H1 (cell line): ENCODE data around the gene GNS. TPM values are rescaled to one million over a fixed set of nuclear protein-coding genes. Genes with fewer than 3 reads are reported as not detected.

Experiments used
- CTCF ChIA-PET: fragments of 300-600 bp; sonication (Branson Sonifier 250); formaldehyde crosslinking; loops from one replicate; lab custom pipeline; 2021; ENCODE audit not compliant: partially characterized antibody; lab: Charles Lee
- POLR2A ChIA-PET: fragments of 300-600 bp; sonication (Branson Sonifier 250); formaldehyde crosslinking; loops from one replicate; lab custom pipeline; 2021; ENCODE audit warnings: inconsistent platforms; ENCODE audit not compliant: partially characterized antibody; lab: Charles Lee
- DNase-seq, 2 experiments: peaks; one replicate each; pipeline versions ENCODE4 v3.0.0 to v3.0.0-alpha.2; 2010 to 2022; ENCODE audit warnings: low spot score in 2 of 2, low read depth in 1 of 2, mixed read lengths in 1 of 2
- FAIRE-seq: peaks from 2 replicates; lab custom pipeline; 2011; peaks lifted over from hg19 to GRCh38; lab: Jason Lieb, UNC
- H2AFZ ChIP-seq: 2 replicates; pipeline ENCODE4 v1.8.1; 2012; ENCODE audit warnings: low read length, inconsistent platforms
- H2AK5ac ChIP-seq: 2 replicates; pipeline ENCODE4 v1.6.1; 2013; ENCODE audit warnings: low read depth, low read length
- H2BK120ac ChIP-seq: replicated peaks from 2 replicates; pipeline ENCODE3; 2013; ENCODE audit warnings: low read depth, low read length, inconsistent platforms
- H2BK12ac ChIP-seq: 2 replicates; pipeline ENCODE4 v1.6.1; 2013; ENCODE audit warnings: low read depth, low read length
- H2BK15ac ChIP-seq: 2 replicates; pipeline ENCODE4 v1.6.1; 2013; ENCODE audit warnings: low read length
- H2BK20ac ChIP-seq: 2 replicates; pipeline ENCODE4 v1.6.1; 2013; ENCODE audit warnings: low read length
- H2BK5ac ChIP-seq: 2 replicates; pipeline ENCODE4 v1.6.1; 2013; ENCODE audit warnings: low read depth, low read length
- H3K14ac ChIP-seq: 2 replicates; pipeline ENCODE4 v1.6.1; 2013; ENCODE audit warnings: inconsistent platforms; ENCODE audit not compliant: insufficient read length
- H3K18ac ChIP-seq: 2 replicates; pipeline ENCODE4 v1.6.1; 2013; ENCODE audit warnings: low read length; ENCODE audit errors: extremely low read depth
- H3K23ac ChIP-seq: 2 replicates; pipeline ENCODE4 v1.6.1; 2013; ENCODE audit warnings: inconsistent platforms; ENCODE audit not compliant: insufficient read length
- H3K23me2 ChIP-seq: 2 replicates; pipeline ENCODE4 v1.6.1; 2013; ENCODE audit warnings: low read depth, low read length
- H3K27ac ChIP-seq: 2 replicates; pipeline ENCODE4 v1.6.1; 2011; ENCODE audit warnings: low read depth, low read length, inconsistent platforms
- H3K27me3 ChIP-seq, 4 experiments: replicated peaks in 1 of 4; 1 replicate in 1 of 4; 2 replicates in 3 of 4; pipeline versions ENCODE4 v1.6.1 to v1.8.1; 2011 to 2013; ENCODE audit warnings: low read length in 3 of 4, mild to moderate bottlenecking in 3 of 4, inconsistent platforms in 2 of 4, mixed read lengths in 2 of 4, moderate library complexity in 1 of 4; ENCODE audit not compliant: control insufficient read depth in 3 of 4, insufficient read depth in 3 of 4; ENCODE audit errors: extremely low read depth in 1 of 4
- H3K36me3 ChIP-seq, 4 experiments: 2 replicates each; pipeline versions ENCODE4 v1.6.1 to v1.8.1; 2011 to 2013; ENCODE audit warnings: mild to moderate bottlenecking in 4 of 4, low read length in 3 of 4, moderate library complexity in 2 of 4, control low read depth in 1 of 4, inconsistent platforms in 1 of 4; ENCODE audit not compliant: insufficient read depth in 4 of 4, control insufficient read depth in 2 of 4
- H3K4ac ChIP-seq: replicated peaks from 2 replicates; pipeline ENCODE3; 2013; ENCODE audit warnings: low read length, low read depth, mixed read lengths, inconsistent platforms; ENCODE audit not compliant: insufficient read length
- H3K4me1 ChIP-seq, 4 experiments: replicated peaks in 1 of 4; 1 replicate in 1 of 4; 2 replicates in 3 of 4; pipeline versions ENCODE4 v1.6.1 to v1.8.1; 2011 to 2013; ENCODE audit warnings: low read length in 3 of 4, inconsistent platforms in 2 of 4, mixed read lengths in 1 of 4; ENCODE audit not compliant: insufficient read depth in 4 of 4, control insufficient read depth in 3 of 4
- H3K4me2 ChIP-seq, 2 experiments: 2 replicates each; pipeline versions ENCODE4 v1.6.1 to v1.8.1; 2011 to 2013; ENCODE audit warnings: low read depth in 2 of 2, low read length in 2 of 2, control low read depth in 1 of 2, inconsistent platforms in 1 of 2, mild to moderate bottlenecking in 1 of 2; ENCODE audit not compliant: insufficient read depth in 1 of 2
- H3K4me3 ChIP-seq, 4 experiments: fragments of 200-600, 300-600 bp in 1 of 4; sonication (generic), shearing (Covaris generic), sonication (Bioruptor Twin) in 1 of 4; 2 replicates each; pipeline versions ENCODE4 v1.5.1 to v1.8.1; 2011 to 2016; ENCODE audit warnings: low read length in 4 of 4, low read depth in 3 of 4, control low read depth in 2 of 4, inconsistent platforms in 2 of 4, mild to moderate bottlenecking in 2 of 4, mixed read lengths in 1 of 4, moderate library complexity in 1 of 4; ENCODE audit not compliant: insufficient read depth in 2 of 4; ENCODE audit errors: extremely low read depth in 1 of 4
- H3K56ac ChIP-seq: replicated peaks from 2 replicates; pipeline ENCODE3; 2013; ENCODE audit warnings: low read depth, mild to moderate bottlenecking, mixed read lengths, low read length, inconsistent platforms; ENCODE audit not compliant: insufficient read length
- H3K79me1 ChIP-seq: 2 replicates; pipeline ENCODE4 v1.6.1; 2013; ENCODE audit warnings: low read depth, low read length, control low read depth
- H3K79me2 ChIP-seq, 2 experiments: 2 replicates each; pipeline versions ENCODE4 v1.6.1 to v1.8.1; 2012 to 2013; ENCODE audit warnings: low read length in 2 of 2, mild to moderate bottlenecking in 2 of 2, inconsistent platforms in 1 of 2; ENCODE audit not compliant: insufficient read depth in 2 of 2, control insufficient read depth in 1 of 2
- H3K9ac ChIP-seq, 4 experiments: replicated peaks in 1 of 4; 1 replicate in 1 of 4; 2 replicates in 3 of 4; pipeline versions ENCODE4 v1.6.1 to v1.8.1; 2011 to 2013; ENCODE audit warnings: low read depth in 3 of 4, low read length in 3 of 4, control low read depth in 2 of 4, mild to moderate bottlenecking in 2 of 4, moderate library complexity in 2 of 4, inconsistent platforms in 1 of 4; ENCODE audit errors: extremely low read depth in 1 of 4
- H3K9me3 ChIP-seq, 2 experiments: 2 replicates each; pipeline versions ENCODE4 v1.6.1 to v1.8.1; 2012 to 2013; ENCODE audit warnings: mild to moderate bottlenecking in 2 of 2, moderate library complexity in 2 of 2, control low read depth in 1 of 2, inconsistent platforms in 1 of 2, low read depth in 1 of 2, low read length in 1 of 2, mixed read lengths in 1 of 2; ENCODE audit not compliant: insufficient read depth in 2 of 2
- H4K20me1 ChIP-seq, 2 experiments: replicated peaks in 1 of 2; 2 replicates each; pipeline versions ENCODE3 to v1.8.1; 2011 to 2013; ENCODE audit warnings: inconsistent platforms in 2 of 2, low read length in 2 of 2, mild to moderate bottlenecking in 1 of 2; ENCODE audit not compliant: insufficient read depth in 2 of 2, control insufficient read depth in 1 of 2
- H4K5ac ChIP-seq: 2 replicates; pipeline ENCODE4 v1.6.1; 2013; ENCODE audit warnings: low read length, low read depth, mixed read lengths, inconsistent platforms; ENCODE audit not compliant: insufficient read length
- H4K8ac ChIP-seq: 2 replicates; pipeline ENCODE4 v1.8.0; 2013; ENCODE audit warnings: mild to moderate bottlenecking, moderate library complexity, low read length, inconsistent platforms; ENCODE audit not compliant: insufficient read depth; ENCODE audit errors: extremely low read depth
- H4K91ac ChIP-seq: replicated peaks from 2 replicates; pipeline ENCODE3; 2013; ENCODE audit warnings: low read length, mixed read lengths, inconsistent platforms; ENCODE audit not compliant: insufficient read length
- JUND ChIP-seq: IDR thresholded peaks from 2 replicates; pipeline ENCODE4 v1.6.1; 2011; ENCODE audit warnings: mild to moderate bottlenecking, improper control_type of control experiment, low read length
- KDM1A ChIP-seq: fragments of 200-600, 300-600 bp; sonication (generic); IDR thresholded peaks from 2 replicates; pipeline ENCODE4 v1.7.1; 2016; ENCODE audit warnings: mild to moderate bottlenecking, low read length, borderline replicate concordance
- KDM4A ChIP-seq: IDR thresholded peaks from one replicate; pipeline ENCODE4 v1.7.1; 2012; ENCODE audit warnings: low read depth, mild to moderate bottlenecking, moderate library complexity, low read length, inconsistent platforms; ENCODE audit not compliant: severe bottlenecking
- WGBS, 2 experiments: shearing (Covaris generic) in 1 of 2; methylation state at CpG; one replicate each; pipeline versions ENCODE4 v1.1.6 to v1.1.7; 2013 to 2015; ENCODE audit warnings: low lambda C conversion rate in 2 of 2, mixed read lengths in 2 of 2, inconsistent platforms in 1 of 2, low coverage in 1 of 2, missing lambda C conversion rate in 1 of 2; ENCODE audit not compliant: insufficient replicate concordance in 2 of 2, insufficient coverage in 1 of 2, insufficient read length in 1 of 2; ENCODE audit errors: extremely low coverage in 1 of 2, missing lambda C conversion rate in 1 of 2; 5-methylcytosine and 5-hydroxymethylcytosine counted together
- polyA plus RNA-seq, 7 experiments: library from polyadenylated mRNA; depleted of rRNA in 3 of 7; stranded (reverse) in 5 of 7; unstranded in 2 of 7; fragments of >200 nt in 5 of 7; fragments of 200-250 nt in 2 of 7; gene quantifications; 1 replicate in 5 of 7; 2 replicates in 1 of 7; 4 replicates in 1 of 7; pipeline versions ENCODE4 v1.2.1 to v1.2.3, GENCODE V29; 2011 to 2013; ENCODE audit warnings: missing spikeins in 2 of 7, mixed read lengths in 2 of 7
- total RNA-seq: library from RNA; stranded (reverse); fragmentation: NEBNext Ultra II Directional; extraction: Animal tissue kit (Norgen Biotek cat#: 25700); gene quantifications from 2 replicates; pipeline ENCODE4 v1.2.1, GENCODE V29; 2021

GNS gene
- total and polyA plus RNA-seq, 2 of the 8 experiments (the other 6 are each of a cell fraction or from before 2014, with no cell fraction given), result 16.0 to 28.5 TPM

- Histone ChIP-seq H3K79me1 (no peaks in the 10 kb centered on the region), H4K20me1 (peaks cover 2% of the 10 kb centered on the region in 2 experiments), H2AK5ac (no peak overlapping the region), H2BK5ac (no peak overlapping the region), H3K4ac (no peak overlapping the region), H2AFZ (no peak overlapping the region), H3K4me3 (no peak overlapping the region), H3K27me3 (no peaks in the 10 kb centered on the region), H3K79me2 (no peaks in the 10 kb centered on the region), H3K4me2 (no peak overlapping the region), H3K27ac (no peak overlapping the region), H2BK20ac (no peak overlapping the region), H3K56ac (no peak overlapping the region), H3K4me1 (no peaks in the 10 kb centered on the region), H3K23me2 (no peaks in the 10 kb centered on the region), H3K23ac (no peak overlapping the region), H2BK12ac (no peak overlapping the region), H4K8ac (no peak overlapping the region), H3K36me3 (peaks cover 7 to 54% (median 22%) of the 10 kb centered on the region in 4 experiments), H4K5ac (no peak overlapping the region), H4K91ac (no peak overlapping the region), H2BK15ac (no peak overlapping the region), H2BK120ac (no peak overlapping the region), H3K9ac (peak overlapping the region in 1 of 4 experiments; percentile 13; a peak in 1 of 7 replicates), H3K14ac (no peak overlapping the region), H3K9me3 (no peaks in the 10 kb centered on the region), H3K18ac (no peak overlapping the region)
- no peak for TF ChIP-seq KDM4A
- TF ChIP-seq JUND, result no peak
- TF ChIP-seq KDM1A, result no peak
- WGBS, 2 experiments, result 95% methylated on average over 1 of the region's 1 CpG; no CpG with 5 or more reads in 1 of the 2 experiments
- DNase-seq, result no peak
- ChIA-PET CTCF (interaction anchor here (0.7 kb wide), 1 partner anchor 12 kb away, joined by 4 read pairs; no protein-coding TSS in a partner anchor), POLR2A (interaction anchor here (1.3 kb wide), 1 partner anchor 23 kb away, joined by 4 read pairs; the partner anchor contains the start of gene GNS)
- FAIRE-seq, result no peak
Observed at GRCh38 chr12:64736771-64737170, 22.4 kb downstream of the GNS start.
